AG08395 (cell line): ENCODE measurements around the gene WDR44.
"Not testable (repeated sequence)": the region's sequence is repeated elsewhere in the genome, so short reads cannot be mapped to it uniquely, and the experiment has no call there.

Experiments used
- DNase-seq: peaks from one replicate; pipeline ENCODE4 v3.0.0; 2012; ENCODE audit warnings: mixed read lengths, low spot score

WDR44 gene

DNA sequence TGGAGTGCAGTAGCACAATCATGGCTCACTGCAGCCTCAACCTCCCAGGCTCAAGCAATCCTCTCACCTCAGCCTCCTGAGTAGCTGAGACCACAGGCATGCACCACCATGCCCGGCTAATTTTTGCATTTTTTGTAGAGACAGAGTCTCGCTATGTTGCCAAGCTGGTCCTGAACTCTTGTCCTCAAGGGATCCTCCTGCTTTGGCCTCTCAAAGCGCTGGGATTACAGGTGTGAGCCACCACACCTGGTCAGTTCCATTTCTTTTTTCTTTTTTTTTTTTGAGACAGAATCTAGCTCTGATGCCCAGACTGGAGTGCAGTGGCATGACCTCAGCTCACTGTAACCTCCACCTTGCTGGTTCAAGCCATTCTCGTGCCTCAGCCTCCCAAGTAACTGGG lies 136.5 kb downstream of the WDR44 start:
- DNase-seq, result not testable (repeated sequence)

- DNase-seq, result no peak
Observed at GRCh38 chrX:118484216-118484903, 138.5 kb downstream of the WDR44 start.

GRCh38 chrX:118486693-118487092 lies 140.8 kb downstream of the WDR44 start:
- not testable (repeated sequence) for DNase-seq

DNA sequence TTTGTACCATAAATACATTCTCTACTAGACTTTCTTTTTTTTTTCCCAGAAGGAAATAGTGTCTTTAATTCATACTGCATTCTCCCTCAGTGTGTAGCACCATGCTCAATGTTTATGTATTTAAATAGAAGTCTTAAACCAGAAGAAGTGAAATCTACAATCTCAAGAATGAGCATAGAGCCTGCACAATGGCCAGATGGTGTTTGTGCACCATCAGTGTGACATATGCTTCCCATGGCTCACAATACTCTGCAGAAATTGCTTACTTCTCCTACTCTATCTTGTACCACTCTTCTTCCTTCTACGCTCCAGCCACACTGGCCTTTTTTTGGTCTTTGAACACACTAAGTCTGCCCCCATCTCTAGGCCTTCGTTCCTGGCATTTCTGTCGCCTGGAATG lies 147.1 kb downstream of the WDR44 start:
- no peak for DNase-seq

DNA sequence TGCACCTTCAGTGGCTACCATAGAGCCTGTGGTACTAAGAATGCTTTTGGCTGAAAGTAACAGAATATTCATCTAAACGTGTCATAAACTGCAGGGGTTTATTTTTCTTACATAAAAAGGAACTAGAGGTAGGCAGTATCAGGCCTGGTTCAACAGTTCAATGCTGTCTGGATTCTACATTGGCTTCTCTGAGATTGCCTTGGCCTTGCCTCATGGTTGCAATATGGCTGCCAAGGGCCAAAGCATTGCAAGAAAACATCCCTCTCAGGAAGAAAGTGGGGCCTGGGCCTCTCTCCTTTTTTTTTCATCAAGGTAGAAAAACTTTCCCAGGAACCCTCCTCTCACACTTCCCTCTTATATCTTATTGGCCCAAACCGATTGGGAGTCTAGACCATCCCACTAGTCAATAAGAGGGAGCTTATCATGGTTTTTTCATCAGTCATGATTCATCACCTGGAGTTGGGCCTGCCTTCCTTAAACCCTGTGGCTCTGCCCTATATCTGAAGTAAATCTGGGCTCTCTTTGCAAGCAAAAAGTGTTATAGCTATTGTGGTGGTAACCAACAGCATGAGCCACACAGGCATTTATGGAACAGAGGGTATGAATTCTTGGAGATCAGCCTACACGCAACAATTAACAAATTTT lies 147.9 kb downstream of the WDR44 start:
- no peak for DNase-seq

DNA sequence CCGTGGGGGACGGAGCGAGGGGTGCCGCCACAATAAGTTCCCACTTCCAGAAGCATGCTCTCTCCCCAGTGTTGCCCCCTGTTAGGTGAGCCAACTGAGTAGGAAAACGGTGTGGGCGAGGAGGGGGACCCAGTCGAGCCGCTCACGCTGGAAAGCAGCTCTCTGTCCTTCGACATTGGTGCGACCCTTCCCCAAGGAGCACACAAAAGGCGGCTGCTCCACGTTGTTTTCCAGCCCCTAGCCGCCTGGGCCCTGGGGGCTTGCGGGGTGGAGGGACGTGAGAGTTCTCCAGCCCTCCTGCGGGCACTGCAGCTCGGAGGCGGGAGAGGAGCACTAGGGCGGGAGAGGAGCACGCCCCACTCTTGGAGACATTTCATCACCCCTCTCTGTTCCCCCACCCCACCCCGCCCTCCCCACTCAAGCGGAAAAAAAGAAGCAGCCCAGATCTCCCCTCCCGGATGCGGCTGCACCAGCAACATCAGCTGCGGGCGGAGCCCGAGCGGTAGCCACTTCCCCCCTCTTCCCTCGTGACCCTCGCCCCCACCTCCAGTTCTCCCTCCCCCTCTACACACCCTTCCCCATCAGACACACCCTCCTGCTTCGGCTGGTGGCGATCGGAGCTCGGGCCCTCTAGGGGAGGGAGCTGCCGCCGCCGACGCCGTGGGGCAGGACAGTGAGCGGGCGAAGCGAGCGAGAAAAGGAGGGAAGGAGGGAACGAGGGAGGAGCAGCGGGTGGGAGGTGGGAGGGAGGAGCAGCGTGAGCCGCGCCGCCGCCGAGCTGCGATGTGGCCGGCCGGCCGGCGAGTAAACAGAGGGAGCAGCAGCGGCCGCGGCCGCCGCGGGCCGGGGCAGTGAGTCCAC lies 149.4 kb downstream of the WDR44 start, which contains the start of gene DOCK11:
Gene DOCK11, plus strand, starts transcription at position 755 of the 861 bp plus-strand sequence. CDS start 157 bp downstream, outside the sequence.
- peak; percentile 67 for DNase-seq

- no peak for DNase-seq
Observed at GRCh38 chrX:118495958-118496762, 150.3 kb downstream of the WDR44 start.

DNA sequence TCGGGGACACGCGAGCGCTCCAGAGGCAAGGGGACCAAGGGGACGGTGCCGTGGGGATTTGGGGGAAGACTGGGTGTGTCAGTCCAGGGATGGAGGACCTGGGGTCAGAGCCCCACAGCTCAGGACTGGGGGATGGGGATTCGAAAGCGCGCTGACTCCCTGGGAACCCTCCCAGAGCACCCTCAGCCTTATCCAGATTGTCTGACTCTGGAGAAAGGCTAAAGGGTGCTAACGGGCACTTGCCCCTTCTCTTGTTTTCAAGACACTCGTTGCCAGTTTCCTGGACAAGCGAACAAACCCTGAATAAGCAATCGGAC lies 150.8 kb downstream of the WDR44 start:
- DNase-seq, result no peak

DNA sequence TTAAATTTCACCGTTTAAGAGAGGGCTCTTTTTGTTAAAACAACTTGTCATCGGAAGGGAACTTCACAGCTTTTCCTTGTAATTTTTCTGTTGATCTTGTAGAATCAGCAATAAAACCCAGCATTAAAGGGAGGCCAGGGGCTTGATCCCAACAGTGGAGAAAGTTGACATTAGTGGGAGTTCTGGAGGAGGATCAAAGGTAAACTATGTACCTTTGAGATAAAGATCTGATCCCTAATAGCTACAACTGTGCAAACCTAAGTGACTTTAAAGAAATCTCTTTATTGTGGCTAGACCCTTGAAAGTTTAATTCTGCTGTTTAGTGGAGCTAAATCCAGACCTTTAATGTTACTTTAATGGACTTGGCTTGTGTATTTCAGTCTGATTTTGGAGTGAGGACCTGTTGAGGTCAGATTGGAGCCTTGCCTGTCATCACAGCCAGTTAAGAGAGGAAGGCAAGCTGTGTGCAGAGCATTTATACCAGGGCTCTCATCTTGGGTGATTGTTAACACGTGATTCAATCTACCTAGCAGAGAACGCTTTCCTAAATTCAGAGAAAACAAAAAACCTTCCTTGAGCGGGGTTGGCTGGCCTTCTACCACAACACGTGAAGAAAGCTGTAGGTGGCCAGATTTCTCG lies 151.4 kb downstream of the WDR44 start:
- DNase-seq, result no peak

DNA sequence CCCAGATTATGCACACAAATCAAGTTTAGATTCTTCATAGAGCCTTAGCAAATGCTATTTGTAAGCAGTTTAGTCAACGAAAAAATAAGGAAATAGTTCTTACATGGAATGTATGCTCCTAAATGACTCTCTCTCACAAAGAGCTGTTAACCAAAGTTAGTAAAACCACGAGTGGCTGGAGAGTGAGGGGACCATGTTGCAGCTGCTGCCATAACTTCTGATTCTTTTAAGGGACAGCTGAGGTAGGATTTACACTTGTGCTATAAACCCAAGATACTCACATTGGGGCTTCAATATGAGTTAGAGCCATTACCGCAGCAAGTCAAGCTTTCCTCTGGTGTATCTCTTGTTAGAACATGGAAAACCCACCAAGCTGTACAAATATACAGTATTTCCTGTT lies 152.4 kb downstream of the WDR44 start:
- DNase-seq, result no peak

GRCh38 chrX:118498755-118499154 lies 152.8 kb downstream of the WDR44 start:
- DNase-seq, result no peak

DNA sequence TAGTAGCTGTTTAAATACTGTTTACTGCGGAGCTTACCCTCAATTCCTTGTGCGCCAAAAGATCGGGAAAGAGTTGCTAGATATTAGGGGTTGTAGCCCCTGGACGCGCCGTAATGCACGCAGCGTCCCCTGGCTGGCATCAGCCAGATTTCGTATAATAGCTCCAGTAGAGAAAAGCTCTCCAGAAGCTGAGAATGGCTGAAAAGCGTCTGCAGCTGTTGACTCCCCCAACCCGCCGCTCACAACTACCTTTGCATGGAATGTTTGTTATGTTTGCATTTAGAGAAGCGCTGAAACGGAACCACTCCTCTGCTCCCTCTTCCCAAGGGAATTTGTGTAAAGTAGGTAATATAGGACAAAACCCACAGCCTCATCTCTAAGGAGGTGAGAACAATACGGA lies 153.4 kb downstream of the WDR44 start:
- no peak for DNase-seq
